GM18873 (cell line): ENCODE data around the gene DLG2.
"Not testable (repeated sequence)": the region's sequence is repeated elsewhere in the genome, so short reads cannot be mapped to it uniquely, and the experiment has no call there.

Source experiments
- ATAC-seq: cut with Tn5 transposase; IDR thresholded peaks from one replicate; pipeline ENCODE4 v1.9.1; 2021; ENCODE audit warnings: mild to moderate bottlenecking, moderate library complexity, moderate number of reproducible peaks; ENCODE audit not compliant: unreplicated experiment, low FRiP score

DLG2 gene

GRCh38 chr11:84817998-84818397 is 809.1 kb downstream of the DLG2 start:
- ATAC-seq, result no peak

GRCh38 chr11:84812471-84812969 is 814.6 kb downstream of the DLG2 start:
- ATAC-seq, result no peak

- no peak for ATAC-seq
Measured at GRCh38 chr11:84806354-84806753, 820.8 kb downstream of the DLG2 start.

- no peak for ATAC-seq
Measured at GRCh38 chr11:84804041-84804440, 823.1 kb downstream of the DLG2 start.

GRCh38 chr11:84800755-84801346 is 826.3 kb downstream of the DLG2 start:
- no peak for ATAC-seq

- ATAC-seq, result no peak
Measured at GRCh38 chr11:84799112-84799511, 828.0 kb downstream of the DLG2 start.

GRCh38 chr11:84795698-84796097 is 831.4 kb downstream of the DLG2 start:
- no peak for ATAC-seq

- ATAC-seq, result no peak
Measured at GRCh38 chr11:84794663-84795443, 832.3 kb downstream of the DLG2 start.

GRCh38 chr11:84793318-84793717 is 833.8 kb downstream of the DLG2 start:
- no peak for ATAC-seq

GRCh38 chr11:84790849-84791427 is 836.2 kb downstream of the DLG2 start:
- no peak for ATAC-seq

GRCh38 chr11:84788220-84788619 is 838.9 kb downstream of the DLG2 start:
- no peak for ATAC-seq

- not testable (repeated sequence) for ATAC-seq
Measured at GRCh38 chr11:84784158-84784557, 843.0 kb downstream of the DLG2 start.

- no peak for ATAC-seq
Measured at GRCh38 chr11:84780689-84781293, 846.4 kb downstream of the DLG2 start.

- no peak for ATAC-seq
Measured at GRCh38 chr11:84775503-84775902, 851.6 kb downstream of the DLG2 start.

GRCh38 chr11:84763931-84764330 is 863.2 kb downstream of the DLG2 start:
- ATAC-seq, result no peak

GRCh38 chr11:84757711-84758110 is 869.4 kb downstream of the DLG2 start:
- no peak for ATAC-seq

GRCh38 chr11:84751371-84751770 is 875.8 kb downstream of the DLG2 start:
- no peak for ATAC-seq

GRCh38 chr11:84747871-84748270 is 879.3 kb downstream of the DLG2 start:
- no peak for ATAC-seq

- ATAC-seq, result no peak
Measured at GRCh38 chr11:84740050-84740449, 887.1 kb downstream of the DLG2 start.

- ATAC-seq, result no peak
Measured at GRCh38 chr11:84724256-84724655, 902.9 kb downstream of the DLG2 start.

- no peak for ATAC-seq
Measured at GRCh38 chr11:84722583-84723108, 904.5 kb downstream of the DLG2 start.
